Neutrophil (primary cell): ENCODE measurements around the gene LOC101059915.

Experiments used
- H3K27ac ChIP-seq: fragments of 200-600 bp; sonication (generic); 2 replicates; pipeline ENCODE4 v1.5.1; 2016; ENCODE audit warnings: mild to moderate bottlenecking, moderate library complexity
- H3K27me3 ChIP-seq: fragments of 200-600 bp; sonication (generic); 2 replicates; pipeline ENCODE4 v1.6.0; 2016; ENCODE audit warnings: mild to moderate bottlenecking
- H3K36me3 ChIP-seq: fragments of 200-600 bp; sonication (generic); 2 replicates; pipeline ENCODE4 v1.5.1; 2017
- H3K4me1 ChIP-seq, 2 experiments: fragments of 200-600 bp in 1 of 2; sonication (generic) in 1 of 2; 1 replicate in 1 of 2; 2 replicates in 1 of 2; pipeline versions ENCODE4 v1.5.1 to v1.6.1; 2013 to 2016; ENCODE audit warnings: low read depth in 1 of 2, low read length in 1 of 2, mild to moderate bottlenecking in 1 of 2, moderate library complexity in 1 of 2; ENCODE audit not compliant: control insufficient read depth in 1 of 2, insufficient read depth in 1 of 2
- H3K4me3 ChIP-seq, 2 experiments: fragments of 200-600 bp in 1 of 2; sonication (generic) in 1 of 2; 1 replicate in 1 of 2; 2 replicates in 1 of 2; pipeline ENCODE4 v1.5.1; 2013 to 2016; ENCODE audit warnings: low read depth in 1 of 2, low read length in 1 of 2, mild to moderate bottlenecking in 1 of 2, moderate library complexity in 1 of 2
- H3K9me3 ChIP-seq: fragments of 200-600 bp; sonication (generic); 2 replicates; pipeline ENCODE4 v1.5.1; 2016
- TF ChIP-seq, protein P1 (sequence below): fragments of 200-600 bp; sonication (generic); IDR thresholded peaks from 2 replicates; pipeline ENCODE4 v1.5.1; 2016; ENCODE audit warnings: antibody characterized with exemption

Gene LOC101059915

DNA sequence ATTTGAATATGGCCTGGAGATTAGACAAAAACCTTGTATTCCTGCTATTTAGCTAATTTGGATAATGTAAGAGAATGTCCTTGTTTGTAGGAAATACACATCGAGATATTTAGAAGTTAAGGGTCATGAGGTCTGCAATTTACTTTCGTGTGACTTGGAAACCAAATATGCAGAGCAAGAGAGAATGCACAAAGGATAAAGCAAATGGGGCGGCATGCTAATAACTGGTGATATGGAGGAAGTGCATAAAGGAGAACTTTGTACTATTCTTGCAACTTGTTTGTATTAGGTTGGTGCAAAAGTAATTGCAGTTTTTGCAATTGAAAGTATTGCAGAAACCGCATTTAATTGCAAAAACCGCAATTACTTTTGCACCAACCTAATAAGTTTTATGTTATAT is 41.9 kb upstream of the LOC101059915 start:
- H3K4me1 ChIP-seq = no peaks in the 10 kb centered on the region
- H3K36me3 ChIP-seq = no peaks in the 10 kb centered on the region
- H3K4me3 ChIP-seq = no peak overlapping the region
- H3K27ac ChIP-seq = no peak overlapping the region
- no peaks in the 10 kb centered on the region for H3K9me3 ChIP-seq
- H3K27me3 ChIP-seq = no peaks in the 10 kb centered on the region
- TF ChIP-seq, protein P1, sequence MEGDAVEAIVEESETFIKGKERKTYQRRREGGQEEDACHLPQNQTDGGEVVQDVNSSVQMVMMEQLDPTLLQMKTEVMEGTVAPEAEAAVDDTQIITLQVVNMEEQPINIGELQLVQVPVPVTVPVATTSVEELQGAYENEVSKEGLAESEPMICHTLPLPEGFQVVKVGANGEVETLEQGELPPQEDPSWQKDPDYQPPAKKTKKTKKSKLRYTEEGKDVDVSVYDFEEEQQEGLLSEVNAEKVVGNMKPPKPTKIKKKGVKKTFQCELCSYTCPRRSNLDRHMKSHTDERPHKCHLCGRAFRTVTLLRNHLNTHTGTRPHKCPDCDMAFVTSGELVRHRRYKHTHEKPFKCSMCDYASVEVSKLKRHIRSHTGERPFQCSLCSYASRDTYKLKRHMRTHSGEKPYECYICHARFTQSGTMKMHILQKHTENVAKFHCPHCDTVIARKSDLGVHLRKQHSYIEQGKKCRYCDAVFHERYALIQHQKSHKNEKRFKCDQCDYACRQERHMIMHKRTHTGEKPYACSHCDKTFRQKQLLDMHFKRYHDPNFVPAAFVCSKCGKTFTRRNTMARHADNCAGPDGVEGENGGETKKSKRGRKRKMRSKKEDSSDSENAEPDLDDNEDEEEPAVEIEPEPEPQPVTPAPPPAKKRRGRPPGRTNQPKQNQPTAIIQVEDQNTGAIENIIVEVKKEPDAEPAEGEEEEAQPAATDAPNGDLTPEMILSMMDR = no peak

DNA sequence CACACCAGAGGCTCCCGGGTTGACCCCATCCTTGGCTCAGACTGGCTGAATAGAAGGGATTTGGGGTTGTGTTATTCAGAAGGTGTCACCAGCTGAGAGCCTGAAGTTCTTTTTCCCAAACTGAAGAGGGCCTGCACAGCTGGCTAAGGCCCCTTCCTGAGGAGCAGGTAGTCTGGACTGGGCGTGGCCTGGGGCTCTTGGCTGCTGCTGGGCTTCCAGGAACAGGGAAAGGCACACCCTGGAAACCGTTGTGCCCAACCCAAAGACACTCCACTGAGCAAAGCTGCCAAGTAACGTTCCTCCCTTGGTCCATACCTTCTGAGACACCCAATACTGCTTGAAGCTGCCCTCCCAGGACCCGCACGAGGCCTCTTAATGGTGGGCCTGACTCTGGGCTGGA is 40.8 kb upstream of the LOC101059915 start:
- H3K4me3 ChIP-seq = no peak overlapping the region
- TF ChIP-seq, protein P1 = no peak

GRCh38 chrX:71627588-71628404 is 39.5 kb upstream of the LOC101059915 start:
- no peak overlapping the region for H3K4me3 ChIP-seq
- H3K36me3 ChIP-seq = no peaks in the 10 kb centered on the region
- TF ChIP-seq, protein P1 = no peak
- H3K27ac ChIP-seq = no peak overlapping the region
- no peaks in the 10 kb centered on the region for H3K27me3 ChIP-seq
- H3K4me1 ChIP-seq = no peaks in the 10 kb centered on the region
- H3K9me3 ChIP-seq = no peaks in the 10 kb centered on the region

More for the DNA sequence above, 40.8 kb upstream of the LOC101059915 start:
- no peaks in the 10 kb centered on the region for H3K27me3 ChIP-seq
- H3K4me1 ChIP-seq = no peaks in the 10 kb centered on the region
- no peaks in the 10 kb centered on the region for H3K9me3 ChIP-seq
- no peaks in the 10 kb centered on the region for H3K36me3 ChIP-seq
- H3K27ac ChIP-seq = no peak overlapping the region

DNA sequence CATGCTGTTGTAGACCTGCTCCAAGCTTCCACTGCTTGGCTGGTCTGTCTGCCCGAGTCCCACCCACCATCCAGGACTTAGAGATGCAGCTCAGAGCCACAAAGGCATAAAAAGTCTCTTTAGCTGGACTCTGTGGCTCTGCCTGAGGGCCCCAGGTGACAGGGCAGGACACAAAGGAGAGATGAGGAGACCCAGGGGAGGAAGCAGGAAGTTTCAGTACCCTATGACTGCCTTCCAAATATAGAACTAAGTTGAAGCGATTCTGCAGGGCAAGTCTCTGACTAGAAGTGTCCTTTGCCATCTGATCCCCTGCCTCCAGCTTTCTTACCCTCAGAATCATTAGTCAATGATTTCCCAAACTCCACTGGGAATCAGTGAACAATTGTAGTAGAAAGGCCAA is 37.9 kb upstream of the LOC101059915 start:
- no peaks in the 10 kb centered on the region for H3K9me3 ChIP-seq

DNA sequence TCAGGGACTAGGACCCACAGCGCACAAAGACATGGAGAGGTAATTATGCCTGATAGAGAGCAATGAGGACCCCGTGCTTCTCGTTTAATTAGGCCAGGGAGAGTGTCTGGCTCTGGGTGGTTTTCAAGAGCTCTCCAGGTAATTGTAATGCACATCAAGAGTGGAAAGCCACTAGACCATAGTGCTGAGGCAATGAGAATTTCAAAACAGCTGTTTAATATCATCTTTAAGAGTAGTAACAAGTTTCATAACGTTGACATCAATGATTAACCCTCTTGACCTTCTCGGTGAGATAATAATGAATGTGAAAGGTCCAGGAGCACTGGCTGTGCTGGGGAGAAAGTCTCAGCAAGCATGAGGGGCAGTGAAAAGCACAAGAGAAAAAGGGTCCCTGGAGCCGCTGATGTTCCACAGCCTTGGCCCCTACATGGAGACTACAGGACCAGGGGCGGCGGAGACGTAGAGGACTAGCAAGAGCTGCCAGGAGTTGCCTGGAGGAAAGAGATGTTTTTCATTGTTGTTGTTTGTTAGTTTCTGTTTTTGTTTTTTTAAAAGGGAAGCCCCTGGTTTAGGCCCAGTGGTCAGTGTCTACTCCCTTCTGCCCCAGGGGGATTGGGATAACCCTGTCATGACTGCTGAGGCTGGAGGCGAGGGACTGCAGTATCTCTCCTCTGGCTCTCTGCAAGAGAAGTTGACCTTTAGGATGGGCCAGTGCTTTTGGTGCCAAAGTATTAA is 34.3 kb upstream of the LOC101059915 start:
- Histone ChIP-seq H3K4me1 (no peaks in the 10 kb centered on the region), H3K4me3 (no peak overlapping the region), H3K27ac (no peak overlapping the region), H3K9me3 (no peaks in the 10 kb centered on the region), H3K36me3 (no peaks in the 10 kb centered on the region), H3K27me3 (no peaks in the 10 kb centered on the region)
- TF ChIP-seq, protein P1 = no peak

More for the DNA sequence above, 37.9 kb upstream of the LOC101059915 start:
- TF ChIP-seq, protein P1 = no peak
- H3K4me3 ChIP-seq = no peak overlapping the region
- no peaks in the 10 kb centered on the region for H3K27me3 ChIP-seq
- H3K36me3 ChIP-seq = no peaks in the 10 kb centered on the region
- no peak overlapping the region for H3K27ac ChIP-seq
- no peaks in the 10 kb centered on the region for H3K4me1 ChIP-seq
